ENCODE measurements around the gene KLHL29.

The KLHL29 gene

DNA sequence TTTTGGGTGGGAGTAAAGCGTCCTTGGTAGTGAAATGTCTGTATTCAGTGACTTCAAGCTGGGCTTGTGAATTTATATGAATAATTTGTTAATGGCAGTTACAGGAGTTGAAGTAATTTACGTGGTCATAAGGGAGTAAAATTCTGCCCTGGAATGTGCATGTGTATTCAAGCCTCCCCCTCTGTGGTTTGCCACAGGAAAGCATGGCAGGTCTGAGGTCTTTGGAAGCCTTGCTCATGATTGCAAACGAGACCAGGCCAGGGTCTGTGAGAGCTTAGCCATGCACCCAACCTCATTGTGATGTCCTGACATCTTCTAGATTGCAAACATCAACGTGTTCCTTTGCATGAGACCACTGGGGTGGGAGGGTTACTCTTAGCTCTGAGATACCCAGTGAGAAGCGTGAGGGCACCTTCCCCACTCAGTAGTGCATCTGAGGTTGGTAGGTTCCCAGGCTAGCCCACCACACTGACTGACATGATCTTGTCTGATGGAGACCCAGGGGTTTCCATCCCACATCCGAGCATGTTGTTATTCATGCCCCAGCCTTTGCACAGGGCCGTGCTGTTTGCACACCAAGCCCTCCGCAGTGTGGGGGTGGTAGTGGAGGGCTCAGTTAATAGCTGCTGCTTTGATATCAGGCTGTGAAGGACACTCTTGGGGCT, 216.5 kb downstream of the KLHL29 start:
- TF ChIP-seq CTCF (IDR thresholded peaks at IDR 0.05): no peak

DNA sequence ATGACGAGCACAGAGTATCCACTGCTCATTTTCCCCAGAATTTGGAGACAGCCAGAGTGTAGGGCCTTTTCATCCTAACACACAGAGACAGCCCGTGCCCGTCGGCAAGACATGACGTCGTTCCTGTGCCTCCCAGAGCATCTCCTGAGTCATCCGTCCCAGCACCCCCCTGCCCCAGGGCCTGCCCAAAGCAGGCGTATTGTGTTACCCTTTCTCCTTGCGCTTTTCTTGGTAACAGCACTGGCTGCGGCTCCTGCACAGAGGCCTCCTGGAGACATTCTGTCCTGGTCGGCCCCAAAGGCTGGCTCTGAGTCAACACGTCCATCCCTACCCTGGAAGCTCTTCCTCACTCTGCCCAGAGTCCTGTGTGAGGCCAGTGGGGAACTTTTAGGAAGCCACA, 217.1 kb downstream of the KLHL29 start:
- no peak for TF ChIP-seq CTCF (IDR thresholded peaks at IDR 0.05)

DNA sequence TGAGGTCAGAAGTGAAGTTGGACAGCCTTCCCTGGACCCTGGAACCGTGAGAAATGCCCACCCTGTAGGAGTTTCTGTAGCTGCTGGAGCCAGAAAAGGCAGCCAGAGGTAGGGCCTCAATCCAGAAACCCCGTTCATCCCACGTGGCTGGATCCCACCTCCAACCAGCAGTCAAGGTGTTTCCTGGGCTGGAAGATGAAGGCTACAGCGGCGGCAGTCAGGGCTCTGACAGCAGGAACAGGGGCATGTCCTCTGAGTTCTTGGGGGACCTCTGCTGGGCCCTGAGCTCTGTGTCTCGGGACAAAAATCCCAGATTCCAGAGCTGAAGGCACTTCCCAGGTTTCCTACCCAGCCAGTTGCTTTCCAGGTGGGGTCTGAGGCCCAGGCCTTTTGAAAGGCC, 218.2 kb downstream of the KLHL29 start:
- no peak for TF ChIP-seq CTCF (IDR thresholded peaks at IDR 0.05)

GRCh38 chr2:23603581-23603980, 218.6 kb downstream of the KLHL29 start:
- TF ChIP-seq CTCF (IDR thresholded peaks at IDR 0.05): no peak

DNA sequence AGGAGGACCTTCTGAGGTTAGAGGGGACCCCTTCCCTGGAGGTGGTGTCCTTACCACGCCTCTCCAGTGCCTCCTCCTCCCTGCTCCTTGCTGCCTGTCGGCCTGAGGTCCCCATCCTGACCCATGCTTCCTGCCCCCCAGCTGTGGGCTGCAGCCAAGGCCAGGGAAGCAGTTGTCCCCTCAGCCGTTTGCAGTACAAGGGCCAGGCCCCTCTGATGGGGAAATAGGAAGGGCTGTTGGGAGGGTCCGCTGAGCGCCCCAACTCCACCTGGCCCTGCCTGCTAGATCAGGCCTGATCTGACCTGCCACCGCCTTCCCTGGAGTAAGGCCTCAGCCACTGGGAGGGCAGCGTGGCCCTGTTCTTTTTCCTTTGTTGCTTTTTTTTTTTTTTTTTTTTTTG, 219.8 kb downstream of the KLHL29 start:
- no peak for TF ChIP-seq CTCF (IDR thresholded peaks at IDR 0.05)

GRCh38 chr2:23605236-23605635, 220.3 kb downstream of the KLHL29 start:
- no peak for TF ChIP-seq CTCF (IDR thresholded peaks at IDR 0.05)

DNA sequence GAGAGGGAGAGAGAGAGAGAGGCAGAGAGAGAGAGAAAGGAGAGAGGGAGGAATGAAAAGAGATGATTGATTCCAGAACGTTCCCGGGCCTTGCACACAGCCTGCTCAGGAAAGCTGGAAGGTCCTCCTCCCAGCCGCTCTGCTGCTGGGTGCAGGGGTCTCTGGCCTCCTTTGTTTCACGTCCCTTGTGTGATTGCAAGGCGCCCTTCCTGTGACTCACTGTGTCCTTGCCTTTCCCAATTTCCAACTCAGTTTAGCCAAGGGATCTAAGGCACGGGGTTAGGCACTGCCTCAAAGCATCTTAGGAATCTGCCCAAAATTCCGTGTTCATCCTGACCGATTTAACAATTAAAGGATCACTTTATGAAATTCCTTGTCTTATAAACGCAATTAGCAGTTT, 221.2 kb downstream of the KLHL29 start:
- TF ChIP-seq CTCF (IDR thresholded peaks at IDR 0.05): no peak

DNA sequence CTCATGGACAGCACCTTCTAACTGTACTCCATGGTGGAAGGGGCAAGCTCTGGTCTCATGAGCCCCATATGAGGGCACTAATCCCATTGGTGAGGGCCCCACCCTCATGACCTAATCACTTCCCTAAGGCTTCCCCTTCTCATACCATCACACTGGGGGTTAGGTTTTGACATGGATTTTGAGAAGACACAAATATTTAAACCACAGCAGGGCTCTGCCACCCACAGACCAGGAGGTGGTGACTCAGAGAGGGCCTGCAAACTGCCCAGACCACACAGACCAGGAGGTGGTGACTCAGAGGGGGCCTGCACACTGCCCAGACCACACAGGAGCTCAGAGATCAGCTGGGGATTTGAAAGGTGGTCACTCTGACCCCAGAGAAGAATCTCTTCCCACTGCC, 222.0 kb downstream of the KLHL29 start:
- no peak for TF ChIP-seq CTCF (IDR thresholded peaks at IDR 0.05)

All from LNCAP (cell line).